H9 (cell line): ENCODE data around the gene FUT4. TPM values are rescaled to one million over a fixed set of nuclear protein-coding genes. Genes with fewer than 3 reads are reported as not detected.

Experiments
- DNase-seq: peaks from one replicate; pipeline ENCODE4 v3.0.0-alpha.2; 2017
- H2AFZ ChIP-seq: one replicate; pipeline ENCODE4 v1.6.1; 2013; ENCODE audit warnings: mild to moderate bottlenecking, low read length, control low read depth, moderate library complexity
- H2AK5ac ChIP-seq: 2 replicates; pipeline ENCODE4 v1.6.1; 2013; ENCODE audit warnings: low read length, control low read depth, mixed read lengths; ENCODE audit not compliant: insufficient read length
- H2BK120ac ChIP-seq: one replicate; pipeline ENCODE4 v1.6.1; 2013; ENCODE audit warnings: low read depth, mild to moderate bottlenecking, low read length, control low read depth, inconsistent platforms; ENCODE audit not compliant: poor library complexity, severe bottlenecking
- H2BK12ac ChIP-seq: 2 replicates; pipeline ENCODE4 v1.6.1; 2013; ENCODE audit warnings: low read length, control low read depth, mixed read lengths, low read depth; ENCODE audit not compliant: insufficient read length
- H2BK15ac ChIP-seq: 2 replicates; pipeline ENCODE4 v1.6.1; 2013; ENCODE audit warnings: low read depth, low read length, control low read depth
- H2BK20ac ChIP-seq: one replicate; pipeline ENCODE4 v1.6.1; 2013; ENCODE audit warnings: low read depth, mild to moderate bottlenecking, low read length, control low read depth, inconsistent platforms; ENCODE audit not compliant: poor library complexity, severe bottlenecking
- H2BK5ac ChIP-seq: 2 replicates; pipeline ENCODE4 v1.6.1; 2013; ENCODE audit warnings: low read length, control low read depth, mixed read lengths; ENCODE audit not compliant: insufficient read length
- H3K14ac ChIP-seq: 2 replicates; pipeline ENCODE4 v1.6.1; 2013; ENCODE audit warnings: low read length, control low read depth; ENCODE audit not compliant: insufficient read depth
- H3K18ac ChIP-seq: 2 replicates; pipeline ENCODE4 v1.6.1; 2013; ENCODE audit warnings: low read depth, mild to moderate bottlenecking, mixed read lengths, low read length, control low read depth; ENCODE audit not compliant: insufficient read length
- H3K23ac ChIP-seq: 2 replicates; pipeline ENCODE4 v1.6.1; 2013; ENCODE audit warnings: low read length, control low read depth, mixed read lengths, low read depth; ENCODE audit not compliant: insufficient read length
- H3K23me2 ChIP-seq: 2 replicates; pipeline ENCODE4 v1.6.1; 2013; ENCODE audit warnings: low read depth, mild to moderate bottlenecking, mixed read lengths, low read length, control low read depth; ENCODE audit not compliant: insufficient read length, poor library complexity, severe bottlenecking
- H3K27ac ChIP-seq: 2 replicates; pipeline ENCODE4 v1.5.1; 2013; ENCODE audit warnings: low read length, control low read depth, mixed read lengths, low read depth; ENCODE audit not compliant: insufficient read length
- H3K27me3 ChIP-seq: 2 replicates; pipeline ENCODE4 v1.6.1; 2013; ENCODE audit warnings: low read length, control low read depth, inconsistent platforms; ENCODE audit not compliant: insufficient read depth
- H3K4ac ChIP-seq: 2 replicates; pipeline ENCODE4 v1.6.1; 2013; ENCODE audit warnings: low read depth, mild to moderate bottlenecking, control low read depth, inconsistent platforms, low read length, moderate library complexity
- H3K4me1 ChIP-seq: 2 replicates; pipeline ENCODE4 v1.6.1; 2013; ENCODE audit warnings: low read length, control low read depth, inconsistent platforms; ENCODE audit not compliant: insufficient read depth
- H3K4me2 ChIP-seq: 2 replicates; pipeline ENCODE4 v1.6.1; 2013; ENCODE audit warnings: low read length, control low read depth, mixed read lengths; ENCODE audit not compliant: insufficient read length, insufficient read depth
- H3K56ac ChIP-seq: 2 replicates; pipeline ENCODE4 v1.6.1; 2013; ENCODE audit warnings: low read depth, mild to moderate bottlenecking, mixed read lengths, low read length, control low read depth; ENCODE audit not compliant: insufficient read length
- H3K79me1 ChIP-seq: 2 replicates; pipeline ENCODE4 v1.6.1; 2013; ENCODE audit warnings: low read depth, mild to moderate bottlenecking, moderate library complexity, low read length, control low read depth, inconsistent platforms; ENCODE audit not compliant: insufficient read depth, poor library complexity, severe bottlenecking
- H3K79me2 ChIP-seq: 2 replicates; pipeline ENCODE4 v1.6.1; 2013; ENCODE audit warnings: low read length, control low read depth, inconsistent platforms; ENCODE audit not compliant: insufficient read depth
- H3K9ac ChIP-seq: 2 replicates; pipeline ENCODE4 v1.6.1; 2013; ENCODE audit warnings: low read length, control low read depth, mixed read lengths; ENCODE audit not compliant: insufficient read length; ENCODE audit errors: extremely low read depth
- H3K9me3 ChIP-seq: one replicate; pipeline ENCODE4 v1.6.1; 2013; ENCODE audit warnings: low read depth, low read length, inconsistent platforms; ENCODE audit not compliant: control insufficient read depth
- H3T11ph ChIP-seq: one replicate; pipeline ENCODE4 v1.6.1; 2013; ENCODE audit warnings: mild to moderate bottlenecking, low read length, control low read depth, inconsistent platforms
- H4K20me1 ChIP-seq: one replicate; pipeline ENCODE4 v1.6.1; 2013; ENCODE audit not compliant: control insufficient read depth, insufficient read length, insufficient read depth
- H4K5ac ChIP-seq: 2 replicates; pipeline ENCODE4 v1.6.1; 2013; ENCODE audit warnings: low read depth, mild to moderate bottlenecking, mixed read lengths, low read length, control low read depth; ENCODE audit not compliant: insufficient read length
- H4K8ac ChIP-seq: replicated peaks from 2 replicates; pipeline ENCODE4 v1.6.1; 2013; ENCODE audit warnings: low read length, control low read depth, mixed read lengths, low read depth; ENCODE audit not compliant: insufficient read length
- H4K91ac ChIP-seq: 2 replicates; pipeline ENCODE4 v1.6.1; 2013; ENCODE audit warnings: low read depth, mild to moderate bottlenecking, moderate library complexity, mixed read lengths, low read length, control low read depth; ENCODE audit not compliant: insufficient read length
- H3K27ac Mint-ChIP-seq, 3 experiments: 2 replicates in 2 of 3; 3 replicates in 1 of 3; pipeline ENCODE4 v1.8.0; 2020 to 2021; ENCODE audit warnings: mixed read lengths in 3 of 3, mild to moderate bottlenecking in 1 of 3, moderate library complexity in 1 of 3
- H3K27me3 Mint-ChIP-seq: 2 replicates; pipeline ENCODE4 v1.8.0; 2021; ENCODE audit warnings: low read depth, mild to moderate bottlenecking, moderate library complexity, mixed read lengths
- H3K36me3 Mint-ChIP-seq, 3 experiments: 2 replicates in 2 of 3; 3 replicates in 1 of 3; pipeline ENCODE4 v1.8.0; 2020 to 2021; ENCODE audit warnings: low read depth in 3 of 3, mixed read lengths in 3 of 3; ENCODE audit not compliant: insufficient read depth in 1 of 3
- H3K4me1 Mint-ChIP-seq, 2 experiments: 2 replicates each; pipeline ENCODE4 v1.8.0; 2020; ENCODE audit warnings: mixed read lengths in 2 of 2
- H3K4me3 Mint-ChIP-seq, 2 experiments: 2 replicates in 1 of 2; 3 replicates in 1 of 2; pipeline ENCODE4 v1.8.0; 2020 to 2021; ENCODE audit warnings: mild to moderate bottlenecking in 2 of 2, mixed read lengths in 2 of 2, moderate library complexity in 1 of 2
- H3K9me3 Mint-ChIP-seq, 2 experiments: 2 replicates in 1 of 2; 3 replicates in 1 of 2; pipeline ENCODE4 v1.8.0; 2020; ENCODE audit warnings: mild to moderate bottlenecking in 2 of 2, mixed read lengths in 2 of 2, moderate library complexity in 1 of 2
- CTCF ChIP-seq: fragments of 200-600 bp; sonication (generic); conservative IDR thresholded peaks from 3 replicates; pipeline ENCODE4 v1.8.0; 2021; ENCODE audit warnings: antibody characterized with exemption, mild to moderate bottlenecking
- WGBS: extraction: QIAGEN DNeasy Blood & Tissue Kit; methylation state at CpG from one replicate; pipeline ENCODE4 v1.1.7; 2013; ENCODE audit warnings: missing lambda C conversion rate, low lambda C conversion rate, mixed read lengths; ENCODE audit not compliant: insufficient read length; ENCODE audit errors: extremely low coverage; 5-methylcytosine and 5-hydroxymethylcytosine counted together
- total RNA-seq: library from RNA; stranded (reverse); gene quantifications from 2 replicates; pipeline ENCODE4 v1.2.1, GENCODE V29; 2021

Gene FUT4
- total RNA-seq, 1 experiment from 2014 or later: 5.3 TPM

- Histone ChIP-seq H3K9me3 (no peaks in the 10 kb centered on the region), H3K23me2 (no peaks in the 10 kb centered on the region), H3K23ac (no peak overlapping the region), H3K56ac (no peak overlapping the region), H3T11ph (no peak overlapping the region), H3K14ac (no peak overlapping the region), H2AK5ac (no peak overlapping the region), H3K4ac (no peak overlapping the region), H4K20me1 (no peaks in the 10 kb centered on the region), H2BK120ac (no peak overlapping the region), H2BK5ac (no peak overlapping the region), H4K91ac (no peak overlapping the region), H2BK20ac (no peak overlapping the region), H3K18ac (no peak overlapping the region), H2BK12ac (no peak overlapping the region), H3K4me1 (no peaks in the 10 kb centered on the region), H3K79me2 (no peaks in the 10 kb centered on the region), H3K27me3 (no peaks in the 10 kb centered on the region), H2AFZ (no peak overlapping the region), H3K27ac (no peak overlapping the region), H3K79me1 (no peaks in the 10 kb centered on the region), H3K4me2 (no peak overlapping the region), H4K5ac (no peak overlapping the region), H4K8ac (no peak overlapping the region), H3K9ac (no peak overlapping the region), H2BK15ac (no peak overlapping the region)
- no peak for TF ChIP-seq CTCF
- H3K27me3 Mint-ChIP-seq: peaks cover 9% of the 10 kb centered on the region
- no peak overlapping the region; a peak in 1 of 7 replicates for H3K27ac Mint-ChIP-seq
- WGBS: no CpG with 5 or more reads among the region's 1 CpG
- no peaks in the 10 kb centered on the region for H3K9me3 Mint-ChIP-seq
- no peak for DNase-seq
- H3K4me1 Mint-ChIP-seq: peaks cover 6% of the 10 kb centered on the region in 2 experiments
- H3K36me3 Mint-ChIP-seq: no peaks in the 10 kb centered on the region
- no peak overlapping the region for H3K4me3 Mint-ChIP-seq
Measured at GRCh38 chr11:94581926-94582325, 38.2 kb downstream of the FUT4 start.
